Cardiac fibroblast (primary cell): ENCODE measurements around the gene CYB5A.
A peak's percentile ranks its signal among the peaks of the same experiment; 100 is the strongest.

Experiments used
- DNase-seq, 2 donors: peaks; one replicate each; pipeline versions ENCODE4 v3.0.0 to v3.0.0-alpha.2; 2010; ENCODE audit warnings: low read depth in 2 of 2
- H3K4me3 ChIP-seq, 2 donors: replicated peaks in 1 of 2; 1 replicate in 1 of 2; 2 replicates in 1 of 2; pipeline ENCODE4 v1.5.1; 2011; ENCODE audit warnings: low read depth in 2 of 2, low read length in 2 of 2, mild to moderate bottlenecking in 2 of 2, moderate library complexity in 1 of 2
- CTCF ChIP-seq: IDR thresholded peaks from one replicate; pipeline ENCODE4 v1.5.1; 2011; ENCODE audit warnings: low read depth, mild to moderate bottlenecking, low read length, inconsistent platforms

Gene CYB5A

DNA sequence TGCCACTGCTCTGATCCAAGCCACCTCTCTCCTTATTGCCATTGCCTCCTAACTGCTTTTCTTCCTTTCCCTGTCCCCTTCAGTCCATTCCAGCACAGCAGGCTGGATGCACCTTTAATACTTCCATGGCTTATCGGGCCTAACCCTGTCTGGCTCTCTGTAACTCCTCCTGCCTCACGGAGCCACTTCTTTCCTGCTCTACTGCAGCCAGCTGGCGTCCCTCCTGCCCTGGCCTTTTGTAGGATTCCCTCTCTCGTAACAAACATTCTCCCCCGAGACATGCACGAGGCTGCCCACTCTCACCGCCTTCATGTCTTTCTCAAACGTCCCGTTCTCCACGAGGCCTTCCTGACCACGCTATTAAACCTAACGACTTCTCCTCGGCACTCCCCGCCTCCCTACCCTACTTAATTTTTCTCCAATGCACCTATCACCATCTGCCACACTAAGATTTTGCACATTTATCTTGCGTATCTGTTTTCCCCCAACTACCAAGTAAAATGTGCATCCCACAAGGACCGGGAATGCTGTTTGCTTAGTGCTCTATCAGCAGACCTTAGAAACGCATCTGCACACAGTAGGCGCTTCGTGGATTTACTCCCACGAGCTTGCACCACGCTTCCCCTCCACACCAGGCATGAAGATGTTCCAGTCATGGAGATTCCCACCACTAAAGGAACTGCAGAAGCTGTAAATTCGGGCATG is 23.1 kb upstream of the CYB5A start:
- no peak for DNase-seq
- no peak overlapping the region for H3K4me3 ChIP-seq
- no peak for TF ChIP-seq CTCF

GRCh38 chr18:74311000-74311399 is 19.2 kb upstream of the CYB5A start:
- no peak for DNase-seq
- no peak for TF ChIP-seq CTCF
- no peak overlapping the region for H3K4me3 ChIP-seq

DNA sequence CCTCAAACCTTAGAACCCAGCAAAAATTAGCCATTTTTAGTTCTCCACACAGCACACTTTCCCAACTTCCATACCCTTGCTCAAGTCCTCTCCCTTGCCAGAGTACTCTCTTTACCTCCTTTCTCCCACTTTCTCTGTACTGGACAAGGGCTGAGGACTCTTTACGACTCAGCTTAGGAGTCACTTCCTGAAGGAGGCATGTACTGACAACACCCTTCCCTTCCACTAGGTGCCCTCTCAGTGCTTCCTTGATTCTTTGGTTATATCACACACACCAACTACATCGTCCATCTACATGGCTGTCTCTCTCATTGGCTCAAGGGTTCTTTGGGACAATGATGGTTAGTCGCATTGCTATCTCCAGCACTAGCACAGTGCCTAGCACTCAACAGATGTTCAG is 18.6 kb upstream of the CYB5A start:
- peak; percentile 54 for TF ChIP-seq CTCF
- DNase-seq = peak; percentile 60 to 65
- H3K4me3 ChIP-seq = no peak overlapping the region

- DNase-seq = peak; percentile 32 to 60
- no peak overlapping the region for H3K4me3 ChIP-seq
- TF ChIP-seq CTCF = no peak
Observed at GRCh38 chr18:74303936-74304335, 12.2 kb upstream of the CYB5A start.

DNA sequence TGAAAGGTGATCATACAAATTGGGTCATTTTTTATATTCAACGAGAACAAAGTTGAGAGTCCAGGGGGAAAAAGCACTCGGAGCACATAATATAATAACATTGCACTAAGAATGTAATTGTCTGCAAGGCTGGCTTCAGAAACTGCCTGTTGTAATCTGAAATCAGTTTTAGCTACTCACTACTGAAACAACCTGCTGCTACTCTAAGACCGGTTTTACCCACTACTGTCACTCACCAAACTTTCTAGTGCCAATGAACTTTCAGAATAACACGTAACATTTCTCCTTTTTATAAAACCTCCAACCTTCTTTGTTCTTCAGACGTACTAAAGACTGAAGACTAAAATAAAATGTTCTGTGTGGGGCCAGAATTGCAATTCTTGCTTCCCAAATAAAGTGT is 11.5 kb upstream of the CYB5A start:
- no peak for TF ChIP-seq CTCF
- no peak overlapping the region for H3K4me3 ChIP-seq
- DNase-seq = no peak

- peak in 1 of 2 donors; percentile 19 for DNase-seq
- no peak for TF ChIP-seq CTCF
- H3K4me3 ChIP-seq = no peak overlapping the region
Observed at GRCh38 chr18:74299746-74300145, 8.0 kb upstream of the CYB5A start.

DNA sequence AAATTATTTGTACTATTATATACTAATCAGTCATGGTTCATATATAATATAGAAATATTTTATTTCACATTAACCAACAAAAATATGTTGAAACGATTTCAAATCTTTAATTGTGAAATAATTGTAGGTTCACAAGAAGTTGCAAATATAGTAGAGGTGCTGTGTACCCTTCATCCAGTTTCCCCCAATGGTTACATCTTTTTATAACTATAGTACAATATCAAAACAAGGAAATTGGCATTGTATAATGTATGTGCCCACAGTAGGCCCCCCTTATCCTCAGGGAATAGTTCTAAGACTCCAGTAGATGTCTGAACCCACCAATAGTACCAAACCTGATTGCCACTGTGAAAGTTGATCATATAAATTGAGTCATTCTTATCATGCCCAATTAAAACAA is 7.4 kb upstream of the CYB5A start:
- no peak for DNase-seq
- no peak overlapping the region for H3K4me3 ChIP-seq
- TF ChIP-seq CTCF = no peak
